ENCODE measurements around the gene HYCC2. TPM values are rescaled to one million over a fixed set of nuclear protein-coding genes. Genes with fewer than 3 reads are reported as not detected.

HYCC2 gene
- polyA plus RNA-seq, 1 donor (not counting 4 experiments of a cell fraction or from before 2014, with no cell fraction given), result 8.0 TPM

GRCh38 chr2:201072201-201072530 lies 695 bp upstream of the HYCC2 start:
- FAIRE-seq (no peak), DNase-seq (ENCODE audit: low read depth, low spot score) (no peak)
- H3K4me1 ChIP-seq (ENCODE audit: control insufficient read depth, extremely low read depth, insufficient read depth, low read length), result peaks cover 22% of the 10 kb centered on the region
- no peaks in the 10 kb centered on the region for H3K9me3 ChIP-seq (ENCODE audit: control insufficient read depth, low read depth, low read length)
- H3K4me3 ChIP-seq (ENCODE audit: control insufficient read depth in 2 of 3, extremely low read depth in 1 of 3, insufficient read depth in 2 of 3, low read depth in 1 of 3, low read length in 3 of 3), result peak overlapping the region; percentile 78 to 97 (median 96)
- peak overlapping the region; percentile 97 for H3K9ac ChIP-seq (ENCODE audit: control insufficient read depth, extremely low read depth, insufficient read depth, low read length)
- H3K79me2 ChIP-seq (ENCODE audit: control insufficient read depth, insufficient read depth, low read length), result peaks cover 72% of the 10 kb centered on the region
- no peaks in the 10 kb centered on the region for H3K27me3 ChIP-seq (ENCODE audit: control insufficient read depth, extremely low read depth, insufficient read depth, low read length)
- no peaks in the 10 kb centered on the region for H4K20me1 ChIP-seq (ENCODE audit: control insufficient read depth, extremely low read depth, insufficient read depth, low read length)
- H3K9me1 ChIP-seq (ENCODE audit: control insufficient read depth, extremely low read depth, insufficient read depth, low read length), result no peaks in the 10 kb centered on the region
- H3K36me3 ChIP-seq (ENCODE audit: control insufficient read depth in 2 of 2, extremely low read depth in 1 of 2, insufficient read depth in 2 of 2, low read length in 2 of 2), result no peaks in the 10 kb centered on the region
- H2AFZ ChIP-seq (ENCODE audit: control insufficient read depth, low read length), result peak overlapping the region; percentile 99
- TF ChIP-seq CTCF (optimal IDR thresholded peaks at IDR 0.05 in 1 of 3, IDR thresholded peaks at IDR 0.05 in 1 of 3, conservative IDR thresholded peaks at IDR 0.05 in 1 of 3; ENCODE audit: extremely low read depth in 1 of 3, insufficient read depth in 2 of 3, low read length in 3 of 3), result no peak
- TF ChIP-seq EZH2 (IDR thresholded peaks at IDR 0.05; ENCODE audit: low read length), result no peak
- peak overlapping the region; percentile 76 for H3K4me2 ChIP-seq (ENCODE audit: control insufficient read depth, extremely low read depth, insufficient read depth, low read depth, low read length)
- H3K27ac ChIP-seq (ENCODE audit: control insufficient read depth, insufficient read depth, low read length), result peak overlapping the region; percentile 99
- dilution Hi-C loops (cut with MboI; ENCODE audit: extremely low pct_ligation_motif_present, low sequenced_read_pairs), result no loop called here

- Histone ChIP-seq H2AFZ (ENCODE audit: control insufficient read depth, low read length) (peak overlapping the region; percentile 92), H4K20me1 (ENCODE audit: control insufficient read depth, extremely low read depth, insufficient read depth, low read length) (no peaks in the 10 kb centered on the region), H3K4me2 (ENCODE audit: control insufficient read depth, extremely low read depth, insufficient read depth, low read depth, low read length) (peak overlapping the region; percentile 69), H3K79me2 (ENCODE audit: control insufficient read depth, insufficient read depth, low read length) (peaks cover 79% of the 10 kb centered on the region), H3K36me3 (ENCODE audit: control insufficient read depth in 2 of 2, extremely low read depth in 1 of 2, insufficient read depth in 2 of 2, low read length in 2 of 2) (peaks cover 0 to 5% of the 10 kb centered on the region in 2 experiments), H3K27me3 (ENCODE audit: control insufficient read depth, extremely low read depth, insufficient read depth, low read length) (no peaks in the 10 kb centered on the region), H3K27ac (ENCODE audit: control insufficient read depth, insufficient read depth, low read length) (peak overlapping the region; percentile 99), H3K4me3 (ENCODE audit: control insufficient read depth in 2 of 3, extremely low read depth in 1 of 3, insufficient read depth in 2 of 3, low read depth in 1 of 3, low read length in 3 of 3) (peak overlapping the region; percentile 78 to 97 (median 96)), H3K9ac (ENCODE audit: control insufficient read depth, extremely low read depth, insufficient read depth, low read length) (peak overlapping the region; percentile 97), H3K9me1 (ENCODE audit: control insufficient read depth, extremely low read depth, insufficient read depth, low read length) (no peaks in the 10 kb centered on the region), H3K9me3 (ENCODE audit: control insufficient read depth, low read depth, low read length) (no peaks in the 10 kb centered on the region), H3K4me1 (ENCODE audit: control insufficient read depth, extremely low read depth, insufficient read depth, low read length) (peaks cover 27% of the 10 kb centered on the region)
- DNase-seq (ENCODE audit: low read depth, low spot score) (no peak), FAIRE-seq (no peak)
- dilution Hi-C loops (cut with MboI; ENCODE audit: extremely low pct_ligation_motif_present, low sequenced_read_pairs), result no loop called here
- no peak for TF ChIP-seq EZH2 (IDR thresholded peaks at IDR 0.05; ENCODE audit: low read length)
- TF ChIP-seq CTCF (optimal IDR thresholded peaks at IDR 0.05 in 1 of 3, IDR thresholded peaks at IDR 0.05 in 1 of 3, conservative IDR thresholded peaks at IDR 0.05 in 1 of 3; ENCODE audit: extremely low read depth in 1 of 3, insufficient read depth in 2 of 3, low read length in 3 of 3), result no peak
Observed at GRCh38 chr2:201070948-201071478, 458 bp downstream of the HYCC2 start.
